ENCODE results near the gene RAB7B. TPM values are rescaled to one million over a fixed set of nuclear protein-coding genes. Genes with fewer than 3 reads are reported as not detected.

Gene RAB7B
- total RNA-seq, 1 donor from 2014 or later, result 6.6 TPM

- DNase-seq (ENCODE audit: low read depth) (no peak), FAIRE-seq (no peak)
- peaks cover 4% of the 10 kb centered on the region for H3K27me3 ChIP-seq (ENCODE audit: insufficient read depth, low read length)
- H3K4me2 ChIP-seq (ENCODE audit: low read length), result no peak overlapping the region
- H3K9ac ChIP-seq (ENCODE audit: low read length), result no peak overlapping the region
- no peaks in the 10 kb centered on the region for H3K79me2 ChIP-seq (ENCODE audit: insufficient read depth, low read length)
- peaks cover 1% of the 10 kb centered on the region for H3K36me3 Mint-ChIP-seq (ENCODE audit: low read depth, unreplicated experiment)
- no peak overlapping the region for H3K4me3 ChIP-seq (ENCODE audit: insufficient read depth, low read depth, low read length)
- no peak overlapping the region for H2AFZ ChIP-seq (ENCODE audit: low read depth, low read length)
- H3K4me1 Mint-ChIP-seq (ENCODE audit: low read depth, unreplicated experiment), result peaks cover 3% of the 10 kb centered on the region
- H3K9me3 Mint-ChIP-seq (ENCODE audit: unreplicated experiment), result peaks cover 1% of the 10 kb centered on the region
- H3K36me3 ChIP-seq (ENCODE audit: insufficient read depth, low read length), result no peaks in the 10 kb centered on the region
- H3K27ac Mint-ChIP-seq (ENCODE audit: unreplicated experiment), result no peak overlapping the region
- H3K27me3 Mint-ChIP-seq (ENCODE audit: low read depth, unreplicated experiment), result peaks cover 22% of the 10 kb centered on the region
- no peak for TF ChIP-seq EZH2 (IDR thresholded peaks at IDR 0.05; ENCODE audit: insufficient read depth, low read length)
- no peak for TF ChIP-seq CTCF (IDR thresholded peaks at IDR 0.05; ENCODE audit: insufficient read depth, low read depth, low read length)
- peaks cover 16% of the 10 kb centered on the region for H3K4me1 ChIP-seq (ENCODE audit: insufficient read depth, low read length)
- no peaks in the 10 kb centered on the region for H4K20me1 ChIP-seq (ENCODE audit: insufficient read depth, low read length)
- H3K9me3 ChIP-seq (ENCODE audit: insufficient read depth, low read depth, low read length), result no peaks in the 10 kb centered on the region
- H3K4me3 Mint-ChIP-seq (ENCODE audit: unreplicated experiment), result no peak overlapping the region
- H3K27ac ChIP-seq (ENCODE audit: low read depth, low read length), result no peak overlapping the region
Observed at GRCh38 chr1:205928317-205928716, 74.9 kb downstream of the RAB7B start.

GRCh38 chr1:205927676-205928075 lies 75.5 kb downstream of the RAB7B start:
- FAIRE-seq (no peak), DNase-seq (ENCODE audit: low read depth) (no peak)
- Mint-ChIP-seq H3K4me1 (ENCODE audit: low read depth, unreplicated experiment) (peaks cover 3% of the 10 kb centered on the region), H3K27me3 (ENCODE audit: low read depth, unreplicated experiment) (peaks cover 22% of the 10 kb centered on the region), H3K4me3 (ENCODE audit: unreplicated experiment) (no peak overlapping the region), H3K9me3 (ENCODE audit: unreplicated experiment) (peaks cover 1% of the 10 kb centered on the region), H3K27ac (ENCODE audit: unreplicated experiment) (no peak overlapping the region), H3K36me3 (ENCODE audit: low read depth, unreplicated experiment) (peaks cover 1% of the 10 kb centered on the region)
- Histone ChIP-seq H3K9me3 (ENCODE audit: insufficient read depth, low read depth, low read length) (no peaks in the 10 kb centered on the region), H3K36me3 (ENCODE audit: insufficient read depth, low read length) (no peaks in the 10 kb centered on the region), H3K79me2 (ENCODE audit: insufficient read depth, low read length) (no peaks in the 10 kb centered on the region), H3K9ac (ENCODE audit: low read length) (no peak overlapping the region), H4K20me1 (ENCODE audit: insufficient read depth, low read length) (no peaks in the 10 kb centered on the region), H3K27ac (ENCODE audit: low read depth, low read length) (no peak overlapping the region), H3K27me3 (ENCODE audit: insufficient read depth, low read length) (peaks cover 4% of the 10 kb centered on the region), H2AFZ (ENCODE audit: low read depth, low read length) (no peak overlapping the region), H3K4me3 (ENCODE audit: insufficient read depth, low read depth, low read length) (no peak overlapping the region), H3K4me1 (ENCODE audit: insufficient read depth, low read length) (peaks cover 10% of the 10 kb centered on the region), H3K4me2 (ENCODE audit: low read length) (no peak overlapping the region)
- TF ChIP-seq EZH2 (IDR thresholded peaks at IDR 0.05; ENCODE audit: insufficient read depth, low read length) (no peak), CTCF (IDR thresholded peaks at IDR 0.05; ENCODE audit: insufficient read depth, low read depth, low read length) (no peak)

- Histone ChIP-seq H3K9me3 (ENCODE audit: insufficient read depth, low read depth, low read length) (no peaks in the 10 kb centered on the region), H3K79me2 (ENCODE audit: insufficient read depth, low read length) (no peaks in the 10 kb centered on the region), H3K4me1 (ENCODE audit: insufficient read depth, low read length) (peaks cover 10% of the 10 kb centered on the region), H3K4me2 (ENCODE audit: low read length) (no peak overlapping the region), H4K20me1 (ENCODE audit: insufficient read depth, low read length) (no peaks in the 10 kb centered on the region), H3K27me3 (ENCODE audit: insufficient read depth, low read length) (peaks cover 4% of the 10 kb centered on the region), H2AFZ (ENCODE audit: low read depth, low read length) (no peak overlapping the region), H3K4me3 (ENCODE audit: insufficient read depth, low read depth, low read length) (no peak overlapping the region), H3K36me3 (ENCODE audit: insufficient read depth, low read length) (no peaks in the 10 kb centered on the region), H3K27ac (ENCODE audit: low read depth, low read length) (no peak overlapping the region), H3K9ac (ENCODE audit: low read length) (no peak overlapping the region)
- H3K9me3 Mint-ChIP-seq (ENCODE audit: unreplicated experiment), result peaks cover 1% of the 10 kb centered on the region
- peaks cover 1% of the 10 kb centered on the region for H3K36me3 Mint-ChIP-seq (ENCODE audit: low read depth, unreplicated experiment)
- no peak overlapping the region for H3K4me3 Mint-ChIP-seq (ENCODE audit: unreplicated experiment)
- H3K27ac Mint-ChIP-seq (ENCODE audit: unreplicated experiment), result no peak overlapping the region
- TF ChIP-seq CTCF (IDR thresholded peaks at IDR 0.05; ENCODE audit: insufficient read depth, low read depth, low read length) (no peak), EZH2 (IDR thresholded peaks at IDR 0.05; ENCODE audit: insufficient read depth, low read length) (no peak)
- H3K4me1 Mint-ChIP-seq (ENCODE audit: low read depth, unreplicated experiment), result peaks cover 3% of the 10 kb centered on the region
- FAIRE-seq (no peak), DNase-seq (ENCODE audit: low read depth) (no peak)
- H3K27me3 Mint-ChIP-seq (ENCODE audit: low read depth, unreplicated experiment), result peaks cover 22% of the 10 kb centered on the region
Observed at GRCh38 chr1:205927247-205927646, 75.9 kb downstream of the RAB7B start.

Other genes starting within 250 kb of the RAB7B start
- 11.0 and 13.3 TPM in 2 replicates for gene RAB29, start 227.9 kb downstream of the RAB7B start, total RNA-seq
- gene SLC41A1, start 190.2 kb downstream of the RAB7B start, total RNA-seq, result 22.4 and 23.3 TPM in 2 replicates
- gene PM20D1, start 153.3 kb downstream of the RAB7B start, total RNA-seq, result not detected in 2 replicates
- not detected in 2 replicates for gene SLC26A9, start 59.9 kb downstream of the RAB7B start, total RNA-seq
- gene CTSE, start 20.5 kb upstream of the RAB7B start, total RNA-seq, result not detected in 2 replicates
- gene RHEX, start 49.8 kb upstream of the RAB7B start, total RNA-seq, result not detected in 2 replicates
- gene AVPR1B, start 114.0 kb upstream of the RAB7B start, total RNA-seq, result not detected in 2 replicates
- 8.4 and 8.8 TPM in 2 replicates for gene FAM72A, start 199.4 kb upstream of the RAB7B start, total RNA-seq
- gene SRGAP2, start 200.1 kb upstream of the RAB7B start, total RNA-seq, result 116 and 129 TPM in 2 replicates

Measured in astrocyte (in vitro differentiated cells and primary cell).